Ovary (tissue), 3 donors: ENCODE measurements around the gene PTPRK.

Experiments used
- EP300 ChIP-seq: sonication (generic); formaldehyde crosslinking; IDR thresholded peaks from one replicate; pipeline ENCODE4 v1.6.1; 2017; ENCODE audit warnings: antibody characterized with exemption
- POLR2A ChIP-seq: fragments of 450-650 bp; IDR thresholded peaks from one replicate; pipeline ENCODE4 v1.6.1; 2017; ENCODE audit warnings: antibody characterized with exemption, mild to moderate bottlenecking, moderate library complexity
- TF ChIP-seq, protein P1 (sequence below), 3 donors: fragments of 450-650 bp in 2 of 3; fragments of 200-600 bp in 1 of 3; IDR thresholded peaks; one replicate each; pipeline versions ENCODE4 v1.5.1 to v1.8.0; 2016 to 2022; ENCODE audit warnings: antibody characterized with exemption in 3 of 3, mild to moderate bottlenecking in 1 of 3
- donor health status: DM: no; HTN: no; CAD: no.

DNA sequence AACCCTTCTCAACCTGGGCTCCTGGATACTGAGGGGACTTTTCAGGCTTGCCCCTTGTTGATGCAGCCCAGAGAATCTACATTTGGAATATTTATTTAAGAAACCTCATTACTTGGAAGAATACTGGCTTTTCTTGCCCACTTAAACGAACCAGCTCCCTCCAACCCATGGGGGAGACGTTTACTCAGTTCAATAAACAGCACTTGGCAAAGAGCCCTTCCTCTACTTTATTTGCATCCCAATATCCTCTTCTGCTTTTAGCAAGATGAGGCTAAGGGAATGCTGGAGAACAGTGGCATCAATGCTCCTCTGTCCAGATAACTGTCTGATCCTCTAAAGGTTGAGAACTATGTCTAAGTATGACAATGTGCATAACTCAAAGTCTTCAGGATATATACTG, 22.2 kb downstream of the PTPRK start:
- TF ChIP-seq, protein P1, sequence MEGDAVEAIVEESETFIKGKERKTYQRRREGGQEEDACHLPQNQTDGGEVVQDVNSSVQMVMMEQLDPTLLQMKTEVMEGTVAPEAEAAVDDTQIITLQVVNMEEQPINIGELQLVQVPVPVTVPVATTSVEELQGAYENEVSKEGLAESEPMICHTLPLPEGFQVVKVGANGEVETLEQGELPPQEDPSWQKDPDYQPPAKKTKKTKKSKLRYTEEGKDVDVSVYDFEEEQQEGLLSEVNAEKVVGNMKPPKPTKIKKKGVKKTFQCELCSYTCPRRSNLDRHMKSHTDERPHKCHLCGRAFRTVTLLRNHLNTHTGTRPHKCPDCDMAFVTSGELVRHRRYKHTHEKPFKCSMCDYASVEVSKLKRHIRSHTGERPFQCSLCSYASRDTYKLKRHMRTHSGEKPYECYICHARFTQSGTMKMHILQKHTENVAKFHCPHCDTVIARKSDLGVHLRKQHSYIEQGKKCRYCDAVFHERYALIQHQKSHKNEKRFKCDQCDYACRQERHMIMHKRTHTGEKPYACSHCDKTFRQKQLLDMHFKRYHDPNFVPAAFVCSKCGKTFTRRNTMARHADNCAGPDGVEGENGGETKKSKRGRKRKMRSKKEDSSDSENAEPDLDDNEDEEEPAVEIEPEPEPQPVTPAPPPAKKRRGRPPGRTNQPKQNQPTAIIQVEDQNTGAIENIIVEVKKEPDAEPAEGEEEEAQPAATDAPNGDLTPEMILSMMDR (IDR thresholded peaks at IDR 0.05), result no peak
- no peak for TF ChIP-seq POLR2A
- TF ChIP-seq EP300, result no peak
